Measurements from ENCODE around the gene KCNJ16. TPM values are rescaled to one million over a fixed set of nuclear protein-coding genes. Genes with fewer than 3 reads are reported as not detected.

Gene KCNJ16
- total RNA-seq, 2 donors from 2014 or later = 1.3 TPM; not detected in 1

- no peak for DNase-seq (ENCODE audit: low spot score)
- no peaks in the 10 kb centered on the region for H3K4me1 ChIP-seq (replicated peaks)
- TF ChIP-seq POLR2AphosphoS5 (IDR thresholded peaks at IDR 0.05) (no peak), POLR2A (IDR thresholded peaks at IDR 0.05) (no peak), CTCF (IDR thresholded peaks at IDR 0.05) (no peak)
- H3K36me3 ChIP-seq = no peaks in the 10 kb centered on the region
- no peak overlapping the region for H3K4me3 ChIP-seq
- WGBS = 92% methylated on average over 4 of the region's 4 CpGs
- intact Hi-C loops (cut with DNase I) = no loop called here
- no peak overlapping the region for H3K27ac ChIP-seq
- H3K27me3 ChIP-seq (replicated peaks; ENCODE audit: insufficient read depth) = no peaks in the 10 kb centered on the region
- no peaks in the 10 kb centered on the region for H3K9me3 ChIP-seq
Observed at GRCh38 chr17:70120425-70120824, 45.4 kb downstream of the KCNJ16 start.

GRCh38 chr17:70121126-70121525, 46.1 kb downstream of the KCNJ16 start:
- intact Hi-C loops (cut with DNase I) = no loop called here
- no peak for DNase-seq (ENCODE audit: low spot score)
- Histone ChIP-seq H3K36me3 (no peaks in the 10 kb centered on the region), H3K4me3 (no peak overlapping the region), H3K27me3 (replicated peaks; ENCODE audit: insufficient read depth) (no peaks in the 10 kb centered on the region), H3K27ac (no peak overlapping the region), H3K4me1 (replicated peaks) (no peaks in the 10 kb centered on the region), H3K9me3 (no peaks in the 10 kb centered on the region)
- WGBS = 71% methylated on average over 3 of the region's 3 CpGs
- TF ChIP-seq CTCF (IDR thresholded peaks at IDR 0.05) = no peak
- TF ChIP-seq POLR2AphosphoS5 (IDR thresholded peaks at IDR 0.05) = no peak
- TF ChIP-seq POLR2A (IDR thresholded peaks at IDR 0.05) = no peak

GRCh38 chr17:70123193-70123592, 48.2 kb downstream of the KCNJ16 start:
- no peaks in the 10 kb centered on the region for H3K4me1 ChIP-seq (replicated peaks)
- no peak for DNase-seq (ENCODE audit: low spot score)
- no peaks in the 10 kb centered on the region for H3K36me3 ChIP-seq
- H3K27ac ChIP-seq = no peak overlapping the region
- H3K27me3 ChIP-seq (replicated peaks; ENCODE audit: insufficient read depth) = no peaks in the 10 kb centered on the region
- no peaks in the 10 kb centered on the region for H3K9me3 ChIP-seq
- intact Hi-C loops (cut with DNase I) = no loop called here
- H3K4me3 ChIP-seq = no peak overlapping the region
- WGBS = 71% methylated on average over 2 of the region's 2 CpGs
- TF ChIP-seq CTCF (IDR thresholded peaks at IDR 0.05) (no peak), POLR2AphosphoS5 (IDR thresholded peaks at IDR 0.05) (no peak), POLR2A (IDR thresholded peaks at IDR 0.05) (no peak)

GRCh38 chr17:70124723-70125122, 49.7 kb downstream of the KCNJ16 start:
- DNase-seq (ENCODE audit: low spot score) = no peak

More at GRCh38 chr17:70124723-70125122, 49.7 kb downstream of the KCNJ16 start:
- WGBS = 50% methylated on average over 3 of the region's 3 CpGs
- Histone ChIP-seq H3K4me1 (replicated peaks) (no peaks in the 10 kb centered on the region), H3K9me3 (no peaks in the 10 kb centered on the region), H3K4me3 (no peak overlapping the region), H3K27ac (no peak overlapping the region), H3K27me3 (replicated peaks; ENCODE audit: insufficient read depth) (no peaks in the 10 kb centered on the region), H3K36me3 (no peaks in the 10 kb centered on the region)
- TF ChIP-seq POLR2A (IDR thresholded peaks at IDR 0.05) (no peak), CTCF (IDR thresholded peaks at IDR 0.05) (no peak), POLR2AphosphoS5 (IDR thresholded peaks at IDR 0.05) (no peak)
- intact Hi-C loops (cut with DNase I) = no loop called here
